HepG2 (cell line): ENCODE results near the gene ZMIZ1. TPM values are rescaled to one million over a fixed set of nuclear protein-coding genes. Genes with fewer than 3 reads are reported as not detected.

Experiments used
- ETV6 ChIP-seq: sonication (generic); formaldehyde crosslinking; conservative IDR thresholded peaks from 2 replicates; pipeline ENCODE4 v1.4.0; 2020; ENCODE audit warnings: missing genetic modification reagents
- KLF16 ChIP-seq, 2 experiments: sonication (generic) in 1 of 2; formaldehyde crosslinking in 1 of 2; IDR thresholded peaks; 2 replicates each; pipeline versions ENCODE4 v1.6.1 to v1.8.0; 2016 to 2023; ENCODE audit warnings: missing genetic modification reagents in 2 of 2, missing compliant biosample characterization in 1 of 2
- MAF1 ChIP-seq: sonication (generic); formaldehyde crosslinking; IDR thresholded peaks from 2 replicates; pipeline ENCODE4 v1.5.0; 2020; ENCODE audit warnings: missing genetic modification reagents, borderline replicate concordance
- NCOR1 ChIP-seq: fragments of 200-600 bp; sonication (generic); IDR thresholded peaks from 2 replicates; pipeline ENCODE4 v1.7.0; 2017; ENCODE audit warnings: antibody characterized with exemption, low read length, borderline replicate concordance
- PBX3 ChIP-seq: sonication (generic); formaldehyde crosslinking; IDR thresholded peaks from 2 replicates; pipeline ENCODE4 v1.8.1; 2023; ENCODE audit warnings: missing genetic modification reagents, inconsistent platforms, borderline replicate concordance
- POGZ ChIP-seq: sonication (generic); formaldehyde crosslinking; IDR thresholded peaks from 2 replicates; pipeline ENCODE4 v1.4.0; 2020; ENCODE audit warnings: mild to moderate bottlenecking, missing genetic modification reagents
- SMAD9 ChIP-seq: sonication (generic); formaldehyde crosslinking; IDR thresholded peaks from 2 replicates; pipeline ENCODE4 v1.5.1; 2020; ENCODE audit warnings: mild to moderate bottlenecking, missing genetic modification reagents
- ZNF678 ChIP-seq: sonication (generic); formaldehyde crosslinking; IDR thresholded peaks from 2 replicates; pipeline ENCODE4 v1.4.0; 2020; ENCODE audit warnings: mild to moderate bottlenecking, missing genetic modification reagents
- polyA plus RNA-seq, 8 experiments: library from polyadenylated mRNA; depleted of rRNA in 3 of 8; stranded (reverse) in 7 of 8; unstranded in 1 of 8; fragments of >200 nt; fragmentation: Illumina TruSeq in 4 of 8; extraction: Trizol in 4 of 8; gene quantifications; 2 replicates each; pipeline versions ENCODE4 v1.2.1 to v1.2.3, GENCODE V29; 2011 to 2016; ENCODE audit warnings: low read depth in 4 of 8, missing spikeins in 1 of 8, mixed read lengths in 1 of 8; ENCODE audit not compliant: insufficient read depth in 1 of 8
- total RNA-seq, 5 experiments: library from RNA; depleted of rRNA; stranded (reverse); fragments of >200 nt; fragmentation: Illumina TruSeq; extraction: Trizol; gene quantifications; 2 replicates each; pipeline ENCODE4 v1.2.3, GENCODE V29; 2016; ENCODE audit warnings: low read depth in 1 of 5
- TF ChIP-seq, protein P1 (sequence below): sonication (generic); formaldehyde crosslinking; IDR thresholded peaks from 2 replicates; pipeline ENCODE4 v1.5.1; 2020; ENCODE audit warnings: mild to moderate bottlenecking, moderate library complexity, missing genetic modification reagents
- TF ChIP-seq, protein P2 (sequence below): sonication (generic); formaldehyde crosslinking; IDR thresholded peaks from 2 replicates; pipeline ENCODE4 v1.5.0; 2020; ENCODE audit warnings: mild to moderate bottlenecking, missing genetic modification reagents, borderline replicate concordance

Gene ZMIZ1
- total and polyA plus RNA-seq, 2 of the 13 experiments (the other 11 are each of a cell fraction or from before 2014, with no cell fraction given): 5.3 to 10.2 TPM

DNA sequence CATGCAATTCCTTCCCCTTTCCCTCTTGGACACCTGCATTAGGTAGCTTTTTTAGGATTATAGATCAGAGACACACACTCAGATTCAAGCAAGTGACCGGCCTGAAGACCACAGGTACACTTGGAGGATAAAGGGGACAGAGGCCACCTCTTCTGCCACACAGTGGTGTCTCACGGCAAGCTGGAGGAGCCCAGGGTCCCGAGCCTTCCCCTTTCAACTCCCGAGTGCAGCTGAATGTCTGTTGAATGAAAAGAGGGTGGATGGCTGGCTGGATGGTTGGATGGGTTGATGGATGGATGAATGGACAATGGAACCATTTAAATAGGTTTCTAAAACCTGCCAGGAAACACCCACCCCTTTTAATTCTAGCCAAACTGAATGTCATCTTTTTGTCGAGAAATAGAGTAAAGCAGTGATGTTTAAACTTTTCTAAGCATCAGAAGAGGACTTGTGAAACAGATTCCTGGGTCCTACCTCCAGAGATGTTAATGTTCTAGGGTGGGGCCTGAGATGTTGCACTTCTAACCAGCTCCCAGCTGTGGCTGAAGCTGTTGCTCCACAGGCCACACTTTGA, 49.2 kb upstream of the ZMIZ1 start (continued):
- no peak for TF ChIP-seq ETV6 (CRISPR knock-in tag)
- TF ChIP-seq, protein P1, sequence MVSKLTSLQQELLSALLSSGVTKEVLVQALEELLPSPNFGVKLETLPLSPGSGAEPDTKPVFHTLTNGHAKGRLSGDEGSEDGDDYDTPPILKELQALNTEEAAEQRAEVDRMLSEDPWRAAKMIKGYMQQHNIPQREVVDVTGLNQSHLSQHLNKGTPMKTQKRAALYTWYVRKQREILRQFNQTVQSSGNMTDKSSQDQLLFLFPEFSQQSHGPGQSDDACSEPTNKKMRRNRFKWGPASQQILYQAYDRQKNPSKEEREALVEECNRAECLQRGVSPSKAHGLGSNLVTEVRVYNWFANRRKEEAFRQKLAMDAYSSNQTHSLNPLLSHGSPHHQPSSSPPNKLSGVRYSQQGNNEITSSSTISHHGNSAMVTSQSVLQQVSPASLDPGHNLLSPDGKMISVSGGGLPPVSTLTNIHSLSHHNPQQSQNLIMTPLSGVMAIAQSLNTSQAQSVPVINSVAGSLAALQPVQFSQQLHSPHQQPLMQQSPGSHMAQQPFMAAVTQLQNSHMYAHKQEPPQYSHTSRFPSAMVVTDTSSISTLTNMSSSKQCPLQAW: no peak
- TF ChIP-seq NCOR1: no peak
- no peak for TF ChIP-seq ZNF678
- no peak for TF ChIP-seq SMAD9 (CRISPR knock-in tag)
- TF ChIP-seq, protein P2, sequence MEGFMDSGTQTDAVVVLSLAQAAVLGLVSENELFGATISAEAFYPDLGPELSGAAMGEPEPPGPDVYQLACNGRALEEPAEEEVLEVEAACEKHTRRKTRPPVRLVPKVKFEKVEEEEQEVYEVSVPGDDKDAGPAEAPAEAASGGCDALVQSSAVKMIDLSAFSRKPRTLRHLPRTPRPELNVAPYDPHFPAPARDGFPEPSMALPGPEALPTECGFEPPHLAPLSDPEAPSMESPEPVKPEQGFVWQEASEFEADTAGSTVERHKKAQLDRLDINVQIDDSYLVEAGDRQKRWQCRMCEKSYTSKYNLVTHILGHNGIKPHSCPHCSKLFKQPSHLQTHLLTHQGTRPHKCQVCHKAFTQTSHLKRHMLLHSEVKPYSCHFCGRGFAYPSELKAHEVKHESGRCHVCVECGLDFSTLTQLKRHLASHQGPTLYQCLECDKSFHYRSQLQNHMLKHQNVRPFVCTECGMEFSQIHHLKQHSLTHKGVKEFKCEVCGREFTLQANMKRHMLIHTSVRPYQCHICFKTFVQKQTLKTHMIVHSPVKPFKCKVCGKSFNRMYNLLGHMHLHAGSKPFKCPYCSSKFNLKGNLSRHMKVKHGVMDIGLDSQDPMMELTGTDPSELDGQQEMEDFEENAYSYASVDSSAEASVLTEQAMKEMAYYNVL (CRISPR knock-in tag): no peak
- no peak for TF ChIP-seq KLF16 (CRISPR knock-in tag; IDR thresholded peaks at IDR 0.05)
- no peak for TF ChIP-seq MAF1
- no peak for TF ChIP-seq PBX3 (CRISPR knock-in tag)
- no peak for TF ChIP-seq POGZ (CRISPR knock-in tag)
